Measurements from ENCODE around the gene SOX5.

Gene SOX5

DNA sequence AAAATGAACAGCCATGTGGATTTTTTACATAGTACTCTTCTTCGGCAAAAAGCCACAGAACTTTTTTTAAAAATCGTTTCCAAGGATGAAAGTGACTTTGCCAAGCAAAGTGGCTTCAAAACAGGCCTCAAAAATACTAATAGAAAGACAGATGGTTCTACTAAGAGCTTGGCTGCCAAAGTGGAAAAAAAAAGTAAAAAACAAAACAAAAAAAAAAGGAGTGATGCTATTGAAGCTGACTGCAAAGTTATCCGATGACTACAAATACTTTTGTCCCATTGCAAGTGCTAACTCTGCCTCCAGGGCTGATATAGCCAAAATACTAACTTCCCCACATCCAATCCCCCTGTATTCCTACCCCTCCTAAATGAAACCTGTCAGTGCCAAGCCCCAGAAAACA is 277.6 kb downstream of the SOX5 start:
- no peak for DNase-seq

GRCh38 chr12:23670684-23671083 is 278.8 kb downstream of the SOX5 start:
- DNase-seq: no peak

GRCh38 chr12:23669691-23670090 is 279.8 kb downstream of the SOX5 start:
- DNase-seq: no peak

GRCh38 chr12:23666866-23667265 is 282.6 kb downstream of the SOX5 start:
- no peak for DNase-seq

DNA sequence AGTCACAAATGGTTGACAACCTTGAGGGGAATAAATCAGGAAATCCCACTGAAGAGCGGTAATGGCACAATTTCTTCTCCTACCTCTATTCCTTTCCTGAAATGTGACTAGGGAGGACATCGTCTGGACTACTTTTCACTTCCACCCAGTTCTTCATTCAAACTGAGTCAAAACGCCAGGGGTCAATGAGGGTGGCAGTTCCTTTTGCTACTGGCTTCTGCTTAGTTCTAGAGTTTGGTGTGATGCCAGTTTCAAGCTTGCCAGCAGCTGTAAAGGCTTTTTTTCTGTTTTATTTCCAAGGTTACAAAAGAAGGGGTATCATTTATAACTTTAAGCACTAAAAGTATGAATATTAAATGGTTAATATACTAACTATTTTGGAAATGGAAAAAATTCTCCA is 286.5 kb downstream of the SOX5 start:
- no peak for DNase-seq

DNA sequence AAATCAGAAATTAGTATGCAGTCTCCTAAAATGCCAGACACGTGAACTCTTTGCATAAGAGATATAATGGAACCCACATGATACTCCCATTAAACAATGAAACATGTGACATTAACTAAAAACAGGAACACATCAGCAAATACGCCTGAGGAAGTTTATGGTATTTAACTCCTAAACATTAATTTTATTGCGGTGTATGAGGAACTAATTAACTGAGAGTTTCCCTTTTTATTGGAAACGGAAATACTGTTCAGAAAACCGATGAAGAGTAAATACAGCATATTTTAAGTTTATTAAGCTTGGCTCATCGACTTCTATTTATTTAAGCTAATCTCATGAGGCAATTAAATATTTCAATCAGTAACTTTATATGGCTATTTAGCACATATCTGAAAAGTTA is 290.3 kb downstream of the SOX5 start:
- DNase-seq: no peak

- DNase-seq: no peak
Observed at GRCh38 chr12:23657598-23657997, 291.9 kb downstream of the SOX5 start.

DNA sequence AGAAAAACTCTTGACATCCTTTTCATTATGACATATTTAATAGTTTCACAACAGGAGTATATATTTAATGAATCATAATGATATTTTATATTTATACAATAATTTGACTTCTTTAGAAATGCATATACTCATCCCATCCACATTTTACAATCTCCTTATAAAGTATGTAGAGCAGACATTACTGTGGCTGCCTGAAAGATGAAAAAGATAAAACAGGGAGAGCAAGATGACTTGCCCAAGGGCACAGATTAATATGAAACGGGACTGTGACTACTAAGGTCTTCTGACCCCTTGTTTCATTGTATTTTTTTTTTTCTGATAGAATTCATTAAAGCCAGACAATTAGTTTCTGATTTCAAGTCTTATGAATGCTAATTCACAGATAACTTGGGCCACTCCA is 293.6 kb downstream of the SOX5 start:
- no peak for DNase-seq

DNA sequence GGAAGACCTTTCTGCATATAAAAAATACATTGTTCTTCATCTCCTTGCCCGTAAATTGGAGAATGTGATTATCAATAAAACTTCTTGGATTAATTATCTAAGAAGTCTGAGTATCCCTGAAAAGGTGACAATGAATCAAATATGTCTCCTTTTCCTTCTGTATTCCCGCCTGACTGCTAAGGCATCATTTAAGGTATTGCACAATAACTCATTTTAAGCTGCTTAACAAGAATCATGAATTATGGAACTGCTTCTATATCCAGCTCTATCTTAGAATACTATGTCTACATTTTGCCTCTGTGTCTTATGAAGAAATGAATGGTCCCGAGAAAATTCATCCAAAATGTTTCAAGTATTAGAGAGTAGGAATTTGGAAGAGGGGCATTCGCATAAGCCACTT is 294.4 kb downstream of the SOX5 start:
- no peak for DNase-seq

DNA sequence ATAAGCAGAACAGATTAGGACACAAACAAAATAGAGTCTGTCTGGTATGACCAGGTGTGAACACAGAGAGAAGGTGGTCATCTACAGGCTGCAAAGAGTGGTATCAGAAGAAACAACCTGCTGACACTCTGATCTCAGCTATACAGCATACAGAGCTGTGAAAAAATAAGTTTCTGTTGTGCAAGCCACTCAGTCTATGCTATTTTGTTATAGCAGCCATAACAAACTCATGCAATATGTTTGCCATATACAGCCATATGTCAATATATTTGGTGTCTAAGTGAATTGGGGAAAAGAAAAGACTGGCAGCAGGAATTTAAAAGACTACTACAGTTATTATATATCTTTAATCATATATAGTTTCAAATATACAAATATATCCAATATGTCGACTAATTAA is 300.9 kb downstream of the SOX5 start:
- DNase-seq: no peak

DNA sequence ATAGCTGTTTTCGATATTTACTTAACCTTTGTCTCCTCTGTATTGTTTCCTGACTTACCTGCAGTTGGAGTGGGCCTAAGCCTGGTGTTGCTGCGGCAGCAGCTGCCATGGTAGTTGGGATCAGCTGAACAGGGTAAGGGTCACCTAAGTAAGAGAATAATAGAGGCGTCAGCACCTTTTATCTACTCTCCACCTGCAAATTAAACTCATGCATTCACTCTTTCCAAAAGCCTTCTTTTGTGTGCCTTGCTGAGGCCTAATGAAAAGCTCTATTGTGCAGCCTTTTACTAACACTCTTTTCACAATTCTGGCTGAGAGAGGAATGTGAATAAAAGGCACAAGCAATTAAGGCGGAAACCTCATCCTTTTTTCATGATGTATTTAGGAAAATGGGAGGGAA is 308.7 kb downstream of the SOX5 start:
- DNase-seq: no peak

DNA sequence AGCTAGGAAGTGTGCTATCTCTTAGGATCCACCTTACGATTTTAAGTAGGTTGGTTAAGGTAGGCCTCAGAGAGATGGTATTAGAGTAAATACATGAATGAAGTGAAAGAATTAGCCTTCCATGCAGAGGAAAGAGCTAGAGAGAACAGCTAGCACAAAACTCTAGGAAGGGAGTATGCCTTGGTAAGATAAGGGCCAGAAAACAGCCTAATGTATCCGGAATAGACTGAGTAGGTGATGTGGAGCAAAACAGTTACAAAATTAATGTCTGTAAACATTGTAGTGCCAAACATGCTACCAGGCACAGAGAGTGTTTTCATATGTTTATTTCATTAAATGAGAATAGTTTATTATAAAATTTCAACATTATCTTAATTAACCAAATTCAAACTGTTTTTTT is 315.1 kb downstream of the SOX5 start:
- no peak for DNase-seq

DNA sequence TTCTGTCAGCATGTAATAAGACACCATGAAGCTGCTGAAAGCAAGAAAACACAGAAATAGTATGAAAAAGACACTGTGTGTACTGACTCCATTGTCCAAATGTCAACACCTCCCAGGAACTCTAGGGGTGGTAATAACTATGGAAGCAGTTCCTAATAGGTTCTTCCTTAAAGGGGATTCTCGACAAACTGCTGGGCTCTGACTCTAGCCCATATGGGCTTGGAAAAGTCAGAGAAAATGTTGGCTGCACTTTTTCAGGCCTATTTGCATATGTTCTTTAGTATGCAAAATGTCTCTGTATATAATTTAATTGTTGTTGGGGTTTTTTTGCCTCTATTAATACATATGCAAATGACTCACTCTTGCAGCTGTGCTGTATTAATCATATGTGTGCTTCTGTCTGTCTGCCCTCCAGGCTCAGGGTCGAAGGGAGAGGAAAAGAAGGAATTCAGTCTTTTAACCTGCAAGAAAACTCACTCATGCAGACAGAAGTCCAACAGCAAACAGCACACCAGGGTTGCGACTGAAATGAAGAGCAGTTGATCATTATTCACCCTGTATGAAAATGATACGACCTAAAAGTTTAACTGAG is 317.6 kb downstream of the SOX5 start:
- DNase-seq: no peak

GRCh38 chr12:23630524-23630923 is 318.9 kb downstream of the SOX5 start:
- no peak for DNase-seq

DNA sequence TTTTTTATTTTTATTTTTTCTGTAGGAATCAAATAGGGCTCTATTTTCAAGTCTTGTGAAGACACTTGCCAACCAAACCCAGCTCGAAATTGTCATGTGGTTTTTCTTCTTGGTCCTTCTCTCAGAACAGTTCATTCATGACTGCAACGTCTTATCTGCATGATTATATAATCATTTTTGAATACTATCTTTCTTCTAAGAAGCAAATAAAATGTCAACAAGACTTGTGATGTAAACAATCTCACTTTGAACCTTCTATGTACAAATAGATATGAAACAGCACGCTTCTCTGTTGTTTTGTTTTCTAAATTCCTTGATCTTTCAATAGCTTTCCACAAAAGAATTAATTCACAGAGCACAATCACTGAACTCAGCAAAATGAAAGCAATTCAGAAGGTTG is 320.7 kb downstream of the SOX5 start:
- DNase-seq: no peak

DNA sequence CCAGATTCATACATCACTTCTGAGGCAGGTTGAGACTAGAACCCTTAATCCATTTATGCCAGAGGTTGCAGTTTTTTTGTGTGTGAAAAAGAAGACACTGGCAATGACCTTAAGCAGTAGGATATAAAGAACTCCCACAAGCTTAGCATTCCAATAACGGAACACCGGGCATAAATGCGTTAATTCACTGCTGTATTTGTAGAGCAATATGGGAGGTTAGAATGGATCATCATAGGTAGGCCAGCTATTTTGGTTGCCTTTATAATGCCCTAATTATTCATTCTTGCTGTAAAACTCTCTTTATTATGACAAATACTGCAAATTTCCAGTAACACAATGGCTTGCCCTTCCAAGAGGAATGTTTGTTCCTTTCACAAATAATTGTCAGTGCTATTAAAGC is 322.7 kb downstream of the SOX5 start:
- no peak for DNase-seq

DNA sequence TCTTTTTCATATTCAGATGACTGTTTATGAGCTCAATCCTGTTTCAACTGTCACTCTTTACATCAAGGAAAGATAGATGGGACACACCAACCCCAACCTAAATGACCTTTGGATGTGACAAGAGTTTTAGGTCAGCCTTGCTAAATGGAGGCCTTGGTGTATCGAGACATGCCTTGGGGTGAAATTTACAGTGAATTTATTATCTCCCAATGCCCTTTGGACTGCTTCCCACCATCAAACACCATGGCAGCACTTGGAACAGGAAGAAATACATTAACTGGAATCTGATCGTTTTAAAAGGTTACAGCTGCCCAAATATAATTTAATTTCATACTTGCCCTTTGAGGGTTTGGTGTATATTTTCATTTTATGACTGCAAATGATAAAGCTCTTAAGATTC is 327.6 kb downstream of the SOX5 start:
- DNase-seq: no peak

DNA sequence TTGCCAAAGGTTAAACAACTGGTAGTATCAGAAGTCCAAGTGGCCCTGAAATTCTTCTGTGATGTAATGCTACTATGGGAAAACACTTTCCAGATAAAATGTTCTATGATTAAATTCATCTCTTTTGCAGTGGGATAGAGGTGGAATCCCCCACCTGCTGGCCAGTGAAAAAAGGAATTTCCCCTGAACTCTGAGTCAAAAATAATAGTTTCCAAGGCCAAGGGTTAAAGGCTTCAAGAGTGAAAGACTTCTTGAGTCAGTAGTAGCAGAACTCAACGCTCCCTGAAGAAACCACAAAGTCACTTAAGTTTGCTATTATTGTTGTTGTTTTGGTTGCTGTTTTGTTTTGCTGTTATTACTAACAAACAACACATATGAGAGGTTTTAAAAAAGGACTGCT is 330.8 kb downstream of the SOX5 start:
- no peak for DNase-seq

GRCh38 chr12:23617749-23618148 is 331.7 kb downstream of the SOX5 start:
- no peak for DNase-seq

DNA sequence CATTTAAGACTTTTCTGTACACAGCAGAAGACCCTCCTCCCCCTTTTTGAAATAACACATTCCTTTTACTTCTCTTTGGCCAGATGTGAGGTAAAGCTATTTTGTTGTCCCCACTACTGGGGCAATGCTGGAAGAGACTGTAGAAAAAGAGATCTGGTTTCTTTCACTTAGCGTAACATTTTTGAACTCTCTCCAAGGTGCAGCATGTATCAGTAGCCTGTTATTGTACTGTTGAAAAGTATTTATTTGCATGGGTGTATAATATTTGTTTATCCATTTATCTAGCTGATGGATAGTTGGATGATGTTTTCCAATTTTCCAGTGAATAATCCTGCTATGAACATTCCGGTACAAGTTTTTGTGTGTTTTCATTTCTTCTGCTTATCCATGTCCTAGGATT is 335.2 kb downstream of the SOX5 start:
- DNase-seq: no peak

GRCh38 chr12:23611320-23611719 is 338.1 kb downstream of the SOX5 start:
- no peak for DNase-seq

DNA sequence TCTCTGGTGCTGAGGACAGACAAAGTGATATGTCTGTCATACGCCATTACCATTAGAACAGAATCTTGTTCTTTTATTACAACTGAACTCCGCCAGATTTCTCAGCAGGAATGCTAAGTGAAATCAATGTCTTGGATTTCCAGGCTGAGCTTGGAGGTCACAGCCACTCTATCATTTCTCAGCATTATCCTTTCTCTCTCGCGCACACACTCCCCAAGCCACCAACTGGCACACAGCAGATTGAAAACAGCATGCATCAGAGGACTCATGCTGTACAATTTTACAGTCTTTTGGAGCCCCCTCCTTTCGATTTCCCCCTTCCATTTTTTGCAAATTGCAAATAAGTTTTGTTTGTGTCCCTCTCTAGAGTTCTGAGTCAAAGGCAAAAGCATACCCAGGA is 348.6 kb downstream of the SOX5 start:
- no peak for DNase-seq

DNA sequence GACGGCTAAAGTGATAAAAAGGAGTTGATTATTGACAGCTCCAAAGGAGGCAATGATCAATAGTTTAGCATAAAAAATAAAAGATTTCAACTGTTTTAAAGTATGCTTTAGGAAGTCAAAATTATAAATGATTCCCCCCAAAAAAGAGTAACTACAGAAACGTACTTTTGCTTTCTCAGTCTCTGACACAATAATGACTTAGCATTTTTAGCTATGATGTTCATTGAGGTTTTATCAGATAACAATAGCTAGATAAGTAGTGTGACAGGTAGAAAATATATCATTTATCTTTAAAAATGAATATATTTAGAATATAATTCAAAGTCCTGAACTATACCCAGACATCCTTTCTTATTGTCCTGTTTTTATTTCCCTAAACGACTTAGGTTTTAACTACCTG is 352.9 kb downstream of the SOX5 start:
- DNase-seq: no peak

DNA sequence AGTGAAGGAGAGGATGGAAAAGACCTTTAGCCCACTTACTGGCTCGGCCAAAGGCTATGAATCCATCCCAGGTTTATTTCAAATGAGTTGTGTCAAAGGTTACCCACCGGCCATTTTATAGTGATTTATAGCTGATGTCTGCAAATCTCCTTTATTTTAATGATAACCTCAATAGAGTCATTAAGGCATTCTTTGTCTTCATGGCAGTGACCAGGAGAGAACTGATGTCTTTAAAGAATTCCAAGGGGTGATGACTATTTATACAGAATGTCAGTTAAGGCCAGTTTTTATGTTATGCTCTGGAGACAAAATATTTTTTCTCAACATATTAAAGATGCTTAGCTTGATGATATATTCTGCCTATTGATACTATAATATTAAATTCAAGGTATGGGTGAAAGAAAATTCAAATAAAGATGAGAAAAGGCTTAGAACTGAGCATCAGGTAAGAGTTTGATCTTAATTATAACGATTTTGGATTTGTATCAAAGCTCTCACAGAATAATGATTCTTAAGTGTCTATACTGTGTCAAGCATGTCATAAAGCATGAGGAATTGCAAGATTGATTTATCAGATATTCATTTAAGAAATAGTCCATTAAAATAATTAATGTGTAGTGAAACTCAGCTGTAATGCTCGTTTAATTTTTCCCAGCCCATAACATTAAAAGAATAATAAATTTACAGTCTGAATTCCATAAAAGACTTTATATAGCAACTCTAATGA is 361.5 kb downstream of the SOX5 start:
- DNase-seq: no peak

GRCh38 chr12:23585782-23586163 is 363.7 kb downstream of the SOX5 start:
- no peak for DNase-seq
